Measurements from ENCODE around the gene ZNF280D.
A peak's percentile ranks its signal among the peaks of the same experiment; 100 is the strongest.
"Not testable (repeated sequence)": the region's sequence is repeated elsewhere in the genome, so short reads cannot be mapped to it uniquely, and the experiment has no call there.

Gene ZNF280D, protein sequence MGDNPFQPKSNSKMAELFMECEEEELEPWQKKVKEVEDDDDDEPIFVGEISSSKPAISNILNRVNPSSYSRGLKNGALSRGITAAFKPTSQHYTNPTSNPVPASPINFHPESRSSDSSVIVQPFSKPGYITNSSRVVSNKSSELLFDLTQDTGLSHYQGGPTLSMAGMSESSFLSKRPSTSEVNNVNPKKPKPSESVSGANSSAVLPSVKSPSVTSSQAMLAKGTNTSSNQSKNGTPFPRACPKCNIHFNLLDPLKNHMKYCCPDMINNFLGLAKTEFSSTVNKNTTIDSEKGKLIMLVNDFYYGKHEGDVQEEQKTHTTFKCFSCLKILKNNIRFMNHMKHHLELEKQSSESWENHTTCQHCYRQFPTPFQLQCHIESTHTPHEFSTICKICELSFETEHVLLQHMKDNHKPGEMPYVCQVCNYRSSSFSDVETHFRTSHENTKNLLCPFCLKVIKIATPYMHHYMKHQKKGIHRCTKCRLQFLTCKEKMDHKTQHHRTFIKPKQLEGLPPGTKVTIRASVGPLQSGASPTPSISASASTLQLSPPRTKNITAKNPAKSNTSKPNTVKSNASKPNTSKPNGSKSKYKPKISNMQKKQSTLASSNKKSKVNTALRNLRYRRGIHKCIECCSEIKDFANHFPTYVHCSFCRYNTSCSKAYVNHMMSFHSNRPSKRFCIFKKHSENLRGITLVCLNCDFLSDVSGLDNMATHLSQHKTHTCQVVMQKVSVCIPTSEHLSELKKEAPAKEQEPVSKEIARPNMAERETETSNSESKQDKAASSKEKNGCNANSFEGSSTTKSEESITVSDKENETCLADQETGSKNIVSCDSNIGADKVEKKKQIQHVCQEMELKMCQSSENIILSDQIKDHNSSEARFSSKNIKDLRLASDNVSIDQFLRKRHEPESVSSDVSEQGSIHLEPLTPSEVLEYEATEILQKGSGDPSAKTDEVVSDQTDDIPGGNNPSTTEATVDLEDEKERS

DNA sequence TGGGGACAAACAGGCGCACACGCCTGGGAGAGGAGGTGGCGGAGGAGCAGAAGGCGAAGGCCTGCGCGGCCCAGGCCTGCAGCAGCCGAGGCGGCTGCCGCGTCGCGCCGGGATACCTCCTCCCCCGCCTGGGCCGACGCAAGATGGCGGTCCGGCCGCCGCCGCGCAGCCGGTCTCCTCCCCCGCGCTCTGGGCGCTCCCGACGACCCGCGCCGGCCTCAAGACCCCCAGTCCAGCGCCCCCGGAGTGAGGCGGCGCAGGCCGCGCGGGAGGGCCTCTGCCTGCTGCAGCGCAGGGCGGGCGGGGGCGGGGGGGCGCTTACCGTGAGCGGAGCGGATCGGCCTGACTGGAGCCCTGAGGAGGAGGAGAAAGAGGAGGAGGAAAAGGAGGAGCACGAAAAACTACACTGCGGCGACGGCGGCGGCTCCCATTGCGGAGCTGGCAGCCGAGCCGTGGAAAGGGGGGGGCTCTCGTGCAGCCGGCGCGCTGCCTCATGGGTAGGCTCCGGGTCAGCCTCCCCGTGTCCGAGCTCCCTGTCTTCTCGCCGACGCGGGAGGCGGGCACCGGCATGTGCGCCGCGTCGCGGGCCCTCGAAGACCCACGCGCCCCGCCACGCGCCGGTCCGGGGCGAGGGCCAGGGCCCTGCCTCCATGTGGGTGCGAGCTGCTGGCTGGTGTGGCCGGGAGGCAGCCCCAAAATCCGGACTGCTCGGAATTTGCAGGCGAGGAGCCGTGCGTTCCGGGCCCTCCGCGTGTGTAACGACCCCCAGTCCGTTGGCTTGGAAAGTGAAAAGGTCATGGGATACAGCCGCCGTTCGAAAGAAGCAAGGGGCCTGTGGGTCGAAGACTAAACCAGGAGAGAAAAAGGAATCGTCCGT, at the start of gene ZNF280D:
ZNF280D (minus strand) TSS at position 374 of the 877 bp plus-strand sequence. CDS start 26,400 bp downstream, outside the sequence.
- DNase-seq = peak; percentile 57

DNA sequence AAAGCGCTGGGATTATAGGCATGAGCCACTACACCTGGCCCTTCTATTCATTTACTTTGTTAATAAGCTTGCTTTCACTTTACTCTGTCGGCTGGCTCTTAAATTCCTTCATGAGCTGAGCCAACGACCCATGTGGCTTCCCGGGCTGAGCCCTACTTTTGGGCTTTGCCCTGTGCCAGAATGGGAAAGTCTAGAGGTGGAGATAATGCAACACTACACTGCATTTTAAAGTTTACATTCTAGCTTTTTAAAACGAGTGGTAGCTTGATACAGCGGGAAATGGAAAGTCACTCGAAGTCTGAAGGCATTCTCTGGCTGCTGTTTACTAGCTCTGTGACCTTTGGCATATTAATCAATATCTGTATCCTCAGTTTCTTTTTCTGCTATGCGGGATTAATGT, 49.0 kb upstream of the ZNF280D start:
- no peak for DNase-seq

DNA sequence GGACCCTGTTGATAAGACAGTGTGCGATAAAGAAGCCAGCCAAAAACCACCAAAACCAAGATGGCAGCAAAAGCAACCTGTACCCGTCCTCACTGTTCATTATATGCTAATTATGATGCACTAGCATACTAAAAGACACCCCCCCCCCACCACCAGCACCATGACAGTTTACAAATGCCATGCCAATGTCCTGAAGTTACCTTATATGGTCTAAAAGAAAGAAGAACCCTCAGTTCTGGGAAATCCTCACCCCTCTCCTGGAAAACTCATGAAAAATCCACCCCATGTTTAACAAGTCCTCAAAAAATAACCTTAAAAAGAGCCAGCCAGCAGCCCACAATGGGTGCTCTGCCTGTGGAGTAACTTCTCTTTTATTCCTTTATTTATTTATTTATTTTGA, 48.4 kb upstream of the ZNF280D start:
- no peak for DNase-seq

DNA sequence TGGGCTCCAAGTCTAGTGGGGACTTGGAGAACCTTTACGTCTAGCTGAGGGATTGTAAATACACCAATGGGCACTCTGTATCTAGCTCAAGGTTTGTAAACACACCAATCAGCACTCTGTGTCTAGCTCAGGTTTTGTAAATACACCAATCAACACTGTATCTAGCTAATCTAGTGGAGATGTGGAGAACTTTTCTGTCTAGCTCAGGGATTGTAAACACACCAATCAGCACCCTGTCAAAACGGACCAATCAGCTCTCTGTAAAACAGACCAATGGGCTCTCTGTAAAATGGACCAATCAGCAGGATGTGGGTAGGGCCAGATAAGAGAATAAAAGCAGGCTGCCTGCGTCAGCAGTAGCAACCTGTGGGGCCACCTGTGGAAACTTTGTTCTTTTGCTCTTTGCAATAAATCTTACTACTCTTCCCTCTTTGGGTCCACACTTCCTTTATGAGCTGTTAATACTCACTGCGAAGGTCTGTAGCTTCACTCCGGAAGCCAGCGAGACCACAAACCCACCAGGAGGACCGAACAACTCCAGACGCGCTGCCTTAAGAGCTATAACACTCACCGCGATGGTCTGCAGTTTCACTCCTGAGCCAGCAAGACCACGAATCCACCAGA, 46.9 kb upstream of the ZNF280D start:
- DNase-seq = not testable (repeated sequence)

DNA sequence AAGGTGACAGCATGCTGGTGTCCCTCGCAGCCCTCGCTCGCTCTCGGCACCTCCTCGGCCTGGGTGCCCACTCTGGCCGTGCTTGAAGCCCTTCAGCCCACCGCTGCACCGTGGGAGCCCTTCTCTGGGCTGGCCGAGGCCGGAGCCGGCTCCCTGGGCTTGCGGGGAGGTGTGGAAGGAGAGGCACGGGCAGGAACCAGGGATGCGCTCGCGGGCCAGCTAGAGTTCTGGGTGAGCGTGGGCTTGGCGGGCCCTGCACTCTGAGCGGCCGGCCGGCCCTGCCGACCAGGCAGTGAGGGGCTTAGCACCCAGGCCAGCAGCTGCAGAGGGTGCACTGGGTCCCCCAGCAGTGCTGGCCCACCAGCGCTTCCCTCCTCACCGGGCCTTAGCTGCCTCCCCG, 46.1 kb upstream of the ZNF280D start:
- not testable (repeated sequence) for DNase-seq

DNA sequence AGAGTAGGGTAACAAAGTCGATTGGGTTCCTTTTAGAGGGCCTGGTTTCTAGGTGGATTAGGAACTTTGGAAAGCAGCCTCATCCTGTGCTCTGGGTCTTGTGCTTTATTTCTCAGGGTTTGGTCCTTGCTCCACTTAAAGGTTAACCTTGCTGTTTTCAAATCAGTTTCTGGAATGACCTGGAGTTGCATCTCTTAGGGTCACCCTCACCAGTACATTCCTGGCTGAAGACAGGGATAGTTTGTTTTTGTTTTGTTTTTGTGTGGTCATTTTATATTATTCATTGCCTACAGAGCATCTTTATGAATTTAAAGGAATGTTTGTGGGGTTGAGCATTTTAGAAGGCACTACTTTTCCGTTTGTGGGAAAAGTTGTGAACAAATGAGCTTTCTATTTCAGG, 45.5 kb upstream of the ZNF280D start:
- DNase-seq = no peak

DNA sequence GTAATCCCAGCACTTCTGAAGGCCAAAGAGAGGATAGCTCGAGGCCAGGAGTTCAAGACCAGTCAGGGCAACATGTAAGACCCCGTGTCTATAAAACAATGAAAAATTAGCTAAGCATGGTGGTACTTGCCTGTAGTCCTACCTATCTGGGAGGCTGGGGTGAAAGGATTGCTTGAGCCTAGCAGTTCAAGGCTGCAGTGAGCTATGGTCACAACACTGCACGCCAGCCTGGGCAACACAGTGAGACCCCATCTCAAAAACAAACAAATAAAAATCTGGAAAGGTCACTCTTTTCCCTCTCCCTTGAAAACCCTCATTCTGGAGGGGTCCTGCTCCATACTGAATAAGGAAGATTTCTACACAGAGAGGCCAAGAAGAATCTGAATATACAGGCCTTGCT, 43.5 kb upstream of the ZNF280D start:
- no peak for DNase-seq

DNA sequence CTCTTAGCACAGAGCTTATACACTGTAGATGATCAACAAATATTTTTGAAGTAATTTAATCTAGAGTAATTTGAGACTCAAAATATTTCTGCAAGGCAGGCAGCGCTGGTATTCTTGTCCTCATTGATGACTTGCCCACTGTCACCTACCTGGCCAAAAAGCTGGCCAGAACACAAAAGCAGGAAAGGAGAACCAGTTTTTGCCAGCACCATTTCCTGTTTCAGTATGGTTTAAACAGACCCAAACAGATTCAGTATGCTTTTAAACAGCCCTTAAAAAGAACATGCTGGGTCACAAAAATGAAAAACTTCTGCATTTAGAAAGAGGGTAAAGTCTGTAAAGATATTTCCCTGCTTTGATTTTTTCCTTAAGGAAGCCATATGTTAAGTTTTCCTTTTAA, 42.3 kb upstream of the ZNF280D start:
- no peak for DNase-seq

DNA sequence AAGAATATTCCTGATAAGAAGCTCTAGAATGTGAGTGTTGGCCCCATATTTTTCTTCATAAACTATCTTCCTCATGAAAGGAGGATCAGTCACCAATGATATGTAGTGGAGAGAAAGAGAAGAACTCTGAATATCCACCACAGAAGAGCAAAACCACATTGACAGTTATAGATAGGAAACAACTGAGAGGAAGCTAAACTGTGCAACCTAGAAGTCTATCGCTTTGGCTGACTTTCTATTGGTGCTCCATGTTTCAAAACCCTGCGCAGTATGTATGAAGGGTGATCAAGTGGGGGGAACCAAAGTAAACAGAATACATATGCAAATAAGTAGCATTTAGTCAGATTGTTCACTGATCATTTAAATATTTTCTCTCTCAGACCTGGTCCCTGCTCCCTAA, 41.0 kb upstream of the ZNF280D start:
- DNase-seq = no peak

DNA sequence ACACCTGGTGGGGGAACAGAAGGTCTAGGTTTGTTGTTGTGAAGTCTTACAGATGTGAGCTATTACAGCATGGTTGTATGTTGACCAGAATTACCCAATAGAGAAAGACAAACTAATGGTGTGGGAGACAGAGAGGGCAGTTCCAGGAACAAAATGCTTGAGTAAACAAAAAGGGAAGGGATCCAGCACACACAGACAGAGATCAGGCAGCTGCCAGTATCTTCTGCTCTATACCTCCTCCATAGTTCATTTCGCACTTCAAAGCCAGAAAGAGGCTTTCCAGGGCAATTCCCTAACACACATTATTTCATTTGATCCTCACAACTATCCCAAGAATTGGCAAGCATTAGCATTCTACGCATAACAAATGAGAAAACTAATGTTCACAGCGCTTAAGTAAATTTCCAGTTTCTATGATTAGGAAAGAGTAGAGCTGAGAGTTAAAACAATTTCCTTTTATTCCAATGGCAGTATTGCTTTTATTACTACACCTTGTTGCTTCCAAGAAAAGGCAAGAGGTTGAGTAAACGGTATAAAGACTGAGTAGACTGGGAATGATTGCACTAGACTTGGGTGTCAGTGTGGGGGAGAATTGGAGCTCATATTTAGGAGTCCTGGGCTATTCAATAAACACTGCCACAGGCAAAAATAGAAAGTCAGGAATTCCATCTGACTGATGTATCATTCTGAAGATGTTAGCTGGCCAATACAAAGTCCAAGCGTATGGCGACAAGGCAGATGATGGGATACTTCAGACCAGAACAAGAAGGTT, 39.7 kb upstream of the ZNF280D start:
- DNase-seq = no peak

DNA sequence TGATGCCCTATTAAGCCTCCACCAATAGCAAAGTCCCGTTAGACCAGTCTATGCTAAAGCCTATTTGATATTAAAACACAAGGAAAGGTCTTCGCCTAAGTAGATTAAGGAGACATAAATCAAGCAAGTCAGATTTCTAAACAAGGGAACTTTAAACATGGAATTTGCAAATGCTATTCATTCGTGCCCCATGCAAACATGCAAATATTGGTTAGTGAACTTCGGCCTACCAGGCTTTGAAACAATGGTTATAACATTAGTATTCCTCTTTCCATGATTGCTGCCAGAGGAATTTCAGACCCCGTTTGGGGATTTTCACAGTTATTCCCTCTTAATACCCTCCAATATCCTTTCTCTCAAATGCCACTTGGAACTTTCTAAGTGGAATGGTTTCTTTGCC, 36.9 kb upstream of the ZNF280D start:
- no peak for DNase-seq

DNA sequence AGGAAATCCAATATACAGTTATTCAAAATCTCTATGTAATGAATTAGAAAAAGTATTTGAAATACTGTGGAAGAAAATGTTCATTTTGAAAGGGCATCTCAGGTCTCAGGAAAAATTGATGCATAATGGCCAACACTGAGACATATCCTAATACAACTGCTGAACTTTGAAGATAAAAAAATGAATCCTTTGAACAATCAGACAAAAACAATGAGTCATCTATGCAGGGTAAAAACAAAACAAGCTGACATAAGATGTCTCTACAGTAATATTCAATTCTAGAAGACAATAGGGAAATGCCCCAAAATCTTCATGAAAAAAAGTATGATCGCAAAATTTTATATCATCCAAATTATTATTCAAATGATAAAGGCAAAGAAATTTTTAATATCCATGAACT, 34.0 kb upstream of the ZNF280D start:
- DNase-seq = no peak

DNA sequence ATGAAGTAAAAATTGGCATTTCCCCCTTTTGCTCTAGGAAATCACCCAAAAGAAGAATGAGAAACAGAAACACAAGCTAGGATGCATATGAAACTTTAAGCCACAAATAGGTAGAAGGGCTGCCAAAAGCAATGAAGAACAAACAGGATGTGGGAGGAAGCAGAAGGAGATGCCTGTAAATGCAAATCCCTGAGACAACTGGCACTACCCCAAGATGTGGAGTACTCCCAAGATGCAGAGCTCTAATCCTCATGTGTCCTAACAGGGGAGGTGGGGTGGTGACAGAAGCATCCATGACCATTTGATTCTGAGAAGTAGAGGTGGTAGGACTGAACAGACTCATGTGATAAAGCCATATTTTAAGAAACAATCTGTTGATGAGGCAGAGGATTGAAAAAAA, 31.9 kb upstream of the ZNF280D start:
- no peak for DNase-seq

DNA sequence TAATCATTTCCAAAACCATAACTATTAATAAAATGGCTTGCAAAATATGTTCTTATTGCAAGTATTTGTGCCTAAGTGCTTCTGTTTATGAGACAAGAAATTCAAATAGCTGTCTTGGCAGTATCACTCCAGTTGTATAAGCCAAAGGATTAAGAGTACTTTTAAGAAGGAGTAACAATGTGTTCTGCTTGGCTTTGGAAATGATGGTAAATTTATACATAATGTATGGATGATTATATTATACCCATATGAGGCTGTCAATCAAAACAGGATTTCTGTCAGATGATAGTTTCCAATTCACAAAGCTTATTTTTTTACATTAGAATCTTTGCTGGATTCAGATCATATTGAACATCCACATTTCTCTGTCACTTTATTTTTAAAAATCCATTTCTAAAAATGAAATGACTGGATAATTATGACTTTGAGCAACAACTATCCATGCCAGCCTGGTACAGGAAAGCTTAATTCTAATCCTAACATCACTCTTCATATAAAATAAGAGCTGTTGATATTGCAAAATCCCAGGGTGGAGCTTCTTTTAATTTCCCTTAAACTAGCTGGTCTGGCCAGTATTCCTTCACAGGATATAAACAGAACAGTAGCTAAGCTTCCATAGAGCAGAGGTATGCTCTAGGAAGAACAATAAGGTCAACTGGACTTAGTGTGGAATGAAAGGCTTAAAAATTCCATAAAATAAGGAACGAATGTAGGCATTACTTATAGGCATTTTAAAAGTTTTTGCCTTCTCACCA, 30.0 kb upstream of the ZNF280D start:
- DNase-seq = no peak

DNA sequence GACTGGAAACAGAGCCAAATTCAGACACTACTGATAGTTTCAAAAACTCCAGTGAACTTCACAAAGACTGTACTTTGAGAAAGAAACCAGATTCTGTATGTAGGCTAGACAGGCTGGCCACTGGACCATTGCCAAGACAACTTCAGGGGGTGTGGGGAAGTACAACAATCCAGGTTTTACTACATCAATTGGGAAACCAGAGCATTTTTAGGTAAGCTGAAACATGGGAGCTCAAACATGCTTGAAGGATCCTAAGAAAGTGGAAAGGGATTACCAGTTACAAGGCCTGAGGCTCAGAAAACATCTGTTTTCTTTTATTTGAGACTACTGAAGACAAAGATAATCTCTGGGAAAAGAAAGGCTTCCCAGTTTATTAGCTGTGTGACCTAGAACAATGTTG, 26.9 kb upstream of the ZNF280D start:
- no peak for DNase-seq

DNA sequence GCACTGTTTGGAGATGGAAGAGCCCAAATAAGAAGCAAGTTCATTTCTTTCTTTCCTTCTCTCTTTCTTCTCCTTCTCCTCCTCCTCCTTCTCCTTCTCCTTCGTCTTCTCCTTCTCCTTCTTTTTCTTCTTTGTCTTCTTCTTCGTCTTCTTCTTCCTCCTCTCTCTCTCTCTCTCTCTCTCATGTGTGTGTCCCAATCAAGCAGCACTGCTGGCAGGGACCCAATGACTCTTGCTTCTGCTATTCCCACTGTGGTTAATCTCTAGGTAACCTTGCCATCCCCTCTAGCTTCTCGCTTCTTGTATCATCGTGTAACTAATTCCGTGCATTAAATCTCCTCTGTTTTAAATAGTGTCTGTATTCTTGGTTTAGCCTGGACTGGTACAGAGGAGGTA, 26.1 kb upstream of the ZNF280D start:
- no peak for DNase-seq

DNA sequence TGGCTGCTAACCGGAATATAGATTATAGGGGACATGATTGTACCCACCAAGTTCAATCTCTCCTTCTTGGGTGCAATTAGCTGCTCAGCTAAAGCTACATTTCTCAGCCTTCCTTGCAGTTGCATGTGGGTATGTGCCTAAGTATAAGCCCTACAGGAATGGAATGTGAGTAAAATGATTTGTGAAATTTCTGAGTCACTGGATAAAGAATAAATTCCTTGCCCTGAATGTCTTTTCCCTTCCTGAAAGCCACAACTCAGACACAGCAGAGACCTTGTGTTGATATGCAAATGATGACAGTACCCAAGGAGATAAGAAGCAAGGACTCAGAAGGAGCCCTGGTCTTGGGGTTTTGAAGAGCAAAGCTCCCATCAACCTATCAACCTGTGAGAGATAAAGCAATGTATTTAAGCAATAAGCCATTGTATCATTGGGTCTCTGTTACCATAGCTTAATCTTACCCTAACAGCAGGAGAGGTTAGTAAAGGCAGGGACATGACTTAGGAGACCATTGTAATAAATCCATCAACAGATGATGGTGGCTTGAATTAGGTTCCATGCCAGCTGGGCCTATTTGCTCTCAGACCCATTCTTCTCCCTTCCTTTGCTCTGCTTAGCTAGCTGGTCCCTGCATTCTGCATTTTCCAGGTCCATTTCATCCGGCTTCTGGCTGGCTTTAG, 25.6 kb upstream of the ZNF280D start:
- DNase-seq = no peak

DNA sequence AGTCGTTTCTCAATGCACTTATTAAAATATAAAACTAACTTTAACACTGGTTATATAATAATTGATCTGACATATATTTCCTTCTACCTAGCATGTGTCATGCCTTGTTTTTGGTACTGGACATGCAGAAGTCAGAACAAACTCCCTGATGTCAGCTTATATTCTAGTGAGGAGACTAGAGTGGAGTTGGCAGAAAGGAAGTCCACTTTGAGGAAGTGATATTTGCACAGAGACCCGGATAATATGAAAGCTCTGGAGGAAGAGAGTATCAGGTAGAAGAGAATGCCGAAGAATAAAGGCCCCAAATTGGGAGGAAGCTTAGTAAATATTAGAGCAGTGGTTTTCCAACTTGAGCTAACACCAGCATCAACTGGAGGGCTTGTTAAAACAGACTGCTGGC, 24.6 kb upstream of the ZNF280D start:
- no peak for DNase-seq

DNA sequence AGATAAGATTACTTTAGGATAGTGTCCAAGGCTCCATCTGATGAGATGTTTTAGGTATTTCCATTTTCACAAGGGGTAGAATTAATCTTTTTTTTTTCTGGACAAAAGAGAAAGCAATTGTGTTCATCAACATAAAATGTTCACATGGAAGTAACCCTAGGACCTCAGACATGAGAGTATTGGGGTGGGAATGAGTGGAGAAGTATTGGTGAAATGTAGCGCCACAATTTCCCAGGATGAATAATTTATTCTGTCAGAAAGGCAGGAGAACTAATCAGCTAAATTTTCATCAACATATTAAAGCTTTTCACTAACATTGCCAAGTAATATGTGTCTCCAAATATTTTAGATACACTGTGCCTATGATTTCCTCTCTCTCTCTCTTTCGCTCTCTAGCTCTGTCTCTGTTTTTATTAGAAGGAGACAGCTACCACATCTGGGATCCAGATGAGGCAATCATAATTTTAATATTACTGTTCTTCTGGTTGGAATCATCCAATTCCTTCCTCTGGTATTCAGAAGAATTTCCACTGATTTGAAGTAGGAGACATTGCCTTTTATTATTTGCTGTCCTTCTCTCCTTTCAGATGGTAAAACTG, 21.6 kb upstream of the ZNF280D start:
- DNase-seq = no peak

DNA sequence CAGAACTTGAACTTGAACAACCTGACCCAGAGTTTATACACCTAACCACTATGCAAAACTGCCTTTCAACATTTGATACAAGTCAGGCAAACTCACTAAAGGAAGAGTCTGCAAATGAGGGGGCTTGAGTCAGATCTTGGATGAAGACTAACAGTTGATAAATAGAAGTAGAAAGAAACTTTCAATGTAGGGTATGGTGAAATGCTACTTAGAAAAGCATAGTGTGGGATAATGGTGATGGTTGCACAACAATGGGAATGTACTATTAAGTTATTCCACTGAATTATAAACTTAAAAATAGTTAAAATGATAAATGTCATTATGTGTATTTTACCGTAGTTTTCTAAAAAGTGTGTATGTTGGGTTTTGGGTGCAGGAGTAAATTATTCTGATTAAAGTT, 19.7 kb upstream of the ZNF280D start:
- no peak for DNase-seq

Data from activated T-cell treated with anti-CD3 and anti-CD28 coated beads for 4 hours (primary cell).